ENCODE data around the gene RANBP17. TPM values are rescaled to one million over a fixed set of nuclear protein-coding genes. Genes with fewer than 3 reads are reported as not detected.

RANBP17 gene
- total RNA-seq, 4 donors from 2014 or later = 0.61 to 9.3 (median 1.9) TPM

- no peaks in the 10 kb centered on the region for H3K4me1 ChIP-seq
- H3K27ac ChIP-seq = no peak overlapping the region
- TF ChIP-seq CTCF (IDR thresholded peaks at IDR 0.05) = no peak
- H3K9me3 ChIP-seq = no peaks in the 10 kb centered on the region
- intact Hi-C loops (cut with DNase I) = no loop called here
- no peaks in the 10 kb centered on the region for H3K36me3 ChIP-seq
- no peak overlapping the region for H3K4me3 ChIP-seq
- H3K27me3 ChIP-seq = no peaks in the 10 kb centered on the region
- DNase-seq = no peak
- 42 to 53% methylated on average over 4 of the region's 4 CpGs for WGBS, 2 donors
Observed at GRCh38 chr5:171188016-171188415, 326.2 kb downstream of the RANBP17 start.

DNA sequence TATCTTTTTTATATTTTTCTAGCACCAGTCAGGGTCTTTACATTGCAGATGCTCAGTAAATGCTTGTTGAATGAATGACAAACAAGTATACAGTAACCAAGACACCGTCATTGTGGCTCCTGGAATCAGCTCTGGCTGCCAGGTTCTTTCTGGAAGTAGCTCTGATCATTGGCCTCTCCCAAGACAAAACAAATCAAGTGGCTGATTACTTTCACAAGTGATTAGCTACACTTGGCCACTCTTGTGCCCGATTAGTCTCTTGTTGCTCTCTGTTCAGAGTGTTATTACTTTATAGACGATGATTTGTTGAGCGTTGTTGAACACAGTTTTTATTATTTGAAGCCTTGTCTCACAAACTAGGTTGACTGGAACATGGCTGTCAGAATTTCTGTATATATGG is 327.6 kb downstream of the RANBP17 start:
- WGBS, 2 donors = 77 to 84% methylated on average over 4 of the region's 4 CpGs
- no peak for DNase-seq
- no peaks in the 10 kb centered on the region for H3K4me1 ChIP-seq
- no peak overlapping the region for H3K27ac ChIP-seq
- no peaks in the 10 kb centered on the region for H3K27me3 ChIP-seq
- no peak overlapping the region for H3K4me3 ChIP-seq
- intact Hi-C loops (cut with DNase I) = no loop called here
- H3K36me3 ChIP-seq = no peaks in the 10 kb centered on the region
- H3K9me3 ChIP-seq = no peaks in the 10 kb centered on the region
- no peak for TF ChIP-seq CTCF (IDR thresholded peaks at IDR 0.05)
- no peak for TF ChIP-seq POLR2A (IDR thresholded peaks at IDR 0.05)

GRCh38 chr5:171192111-171192510 is 330.3 kb downstream of the RANBP17 start:
- WGBS, 2 donors = 80 to 92% methylated on average over 1 of the region's 1 CpG
- Histone ChIP-seq H3K9me3 (no peaks in the 10 kb centered on the region), H3K27ac (no peak overlapping the region), H3K4me3 (no peak overlapping the region), H3K36me3 (no peaks in the 10 kb centered on the region), H3K27me3 (no peaks in the 10 kb centered on the region), H3K4me1 (no peaks in the 10 kb centered on the region)
- no peak for DNase-seq
- TF ChIP-seq POLR2A (IDR thresholded peaks at IDR 0.05) = no peak
- no peak for TF ChIP-seq CTCF (IDR thresholded peaks at IDR 0.05)
- intact Hi-C loops (cut with DNase I) = no loop called here

DNA sequence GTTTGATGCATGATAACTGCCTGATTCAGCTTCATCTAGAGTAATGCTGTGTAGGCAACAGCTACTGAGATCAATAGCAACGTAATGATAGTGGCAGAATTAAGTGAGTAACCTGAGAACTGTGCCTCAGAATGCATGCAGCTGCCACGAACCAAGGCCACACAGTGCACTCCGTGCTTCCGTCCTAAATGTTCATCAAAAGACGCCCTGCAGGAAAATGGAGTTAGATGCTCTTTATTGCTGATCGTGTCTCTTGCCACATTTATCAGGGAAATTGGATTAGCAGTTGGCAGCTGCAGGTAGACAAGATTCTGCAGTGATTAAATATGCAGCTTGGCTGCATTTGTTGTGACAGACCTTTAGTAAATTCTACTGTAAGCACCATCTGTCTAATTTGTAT is 339.5 kb downstream of the RANBP17 start:
- 33 to 39% methylated on average over 5 to 6 of the region's 6 CpGs for WGBS, 2 donors
- DNase-seq = no peak
- Histone ChIP-seq H3K9me3 (no peaks in the 10 kb centered on the region), H3K36me3 (no peaks in the 10 kb centered on the region), H3K27me3 (no peaks in the 10 kb centered on the region), H3K4me3 (no peak overlapping the region), H3K27ac (no peak overlapping the region), H3K4me1 (no peaks in the 10 kb centered on the region)
- intact Hi-C loops (cut with DNase I) = no loop called here
- TF ChIP-seq POLR2A (IDR thresholded peaks at IDR 0.05) (no peak), CTCF (IDR thresholded peaks at IDR 0.05) (no peak)

GRCh38 chr5:171205375-171205774 is 343.6 kb downstream of the RANBP17 start:
- no peak for DNase-seq
- no peaks in the 10 kb centered on the region for H3K27me3 ChIP-seq
- H3K9me3 ChIP-seq = no peaks in the 10 kb centered on the region
- intact Hi-C loops (cut with DNase I) = no loop called here
- no peak for TF ChIP-seq POLR2A (IDR thresholded peaks at IDR 0.05)
- TF ChIP-seq CTCF (IDR thresholded peaks at IDR 0.05) = no peak
- WGBS, 2 donors = 86 to 89% methylated on average over 8 of the region's 8 CpGs
- H3K4me3 ChIP-seq = no peak overlapping the region
- H3K27ac ChIP-seq = no peak overlapping the region
- H3K36me3 ChIP-seq = no peaks in the 10 kb centered on the region
- H3K4me1 ChIP-seq = no peaks in the 10 kb centered on the region
